Endodermal cell (in vitro differentiated cells): Measurements from ENCODE around the gene SLC7A14. TPM values are rescaled to one million over a fixed set of nuclear protein-coding genes. Genes with fewer than 3 reads are reported as not detected.
A peak's percentile ranks its signal among the peaks of the same experiment; 100 is the strongest.

Source experiments
- DNase-seq: peaks from one replicate; pipeline ENCODE4 v3.0.0-alpha.2; 2017
- H3K27ac ChIP-seq: 2 replicates; pipeline ENCODE4 v1.5.1; 2013; ENCODE audit warnings: mild to moderate bottlenecking, low read depth, low read length, moderate library complexity
- H3K27me3 ChIP-seq: 2 replicates; pipeline ENCODE4 v1.6.1; 2013; ENCODE audit warnings: mild to moderate bottlenecking, low read length, moderate library complexity; ENCODE audit not compliant: insufficient read depth, control insufficient read depth, poor library complexity, severe bottlenecking
- H3K36me3 ChIP-seq: 2 replicates; pipeline ENCODE4 v1.7.0; 2013; ENCODE audit warnings: mild to moderate bottlenecking, low read length, moderate library complexity; ENCODE audit not compliant: control insufficient read depth, insufficient read depth
- H3K4me1 ChIP-seq: one replicate; pipeline ENCODE4 v1.7.0; 2013; ENCODE audit warnings: low read length; ENCODE audit not compliant: control insufficient read depth, insufficient read depth
- H3K4me3 ChIP-seq: 2 replicates; pipeline ENCODE4 v1.5.1; 2013; ENCODE audit warnings: mild to moderate bottlenecking, low read length, moderate library complexity
- H3K9ac ChIP-seq: 2 replicates; pipeline ENCODE4 v1.6.1; 2013; ENCODE audit warnings: mild to moderate bottlenecking, low read length, moderate library complexity; ENCODE audit not compliant: poor library complexity, severe bottlenecking; ENCODE audit errors: extremely low read depth
- H3K9me3 ChIP-seq: 2 replicates; pipeline ENCODE4 v1.6.1; 2013; ENCODE audit warnings: mild to moderate bottlenecking, low read length, moderate library complexity; ENCODE audit not compliant: control insufficient read depth
- H3K27ac Mint-ChIP-seq: 2 replicates; pipeline ENCODE4 v1.8.0; 2020; ENCODE audit warnings: mixed read lengths
- H3K27me3 Mint-ChIP-seq: 2 replicates; pipeline ENCODE4 v1.8.0; 2021; ENCODE audit warnings: mild to moderate bottlenecking, mixed read lengths; ENCODE audit not compliant: insufficient read depth
- H3K36me3 Mint-ChIP-seq: 2 replicates; pipeline ENCODE4 v1.8.0; 2020; ENCODE audit warnings: low read depth, mixed read lengths
- H3K4me1 Mint-ChIP-seq: 2 replicates; pipeline ENCODE4 v1.8.0; 2020; ENCODE audit warnings: mixed read lengths
- H3K4me3 Mint-ChIP-seq: 2 replicates; pipeline ENCODE4 v1.8.0; 2020; ENCODE audit warnings: mild to moderate bottlenecking, moderate library complexity, mixed read lengths
- H3K9me3 Mint-ChIP-seq: 2 replicates; pipeline ENCODE4 v1.8.0; 2020; ENCODE audit warnings: mild to moderate bottlenecking, mixed read lengths
- WGBS, 2 experiments: methylation state at CpG; one replicate each; pipeline versions ENCODE4 v1.1.5 to v1.1.7; 2013; ENCODE audit warnings: missing lambda C conversion rate in 2 of 2, mixed read lengths in 1 of 2; ENCODE audit not compliant: insufficient coverage in 1 of 2, insufficient read length in 1 of 2; 5-methylcytosine and 5-hydroxymethylcytosine counted together
- long read RNA-seq, 4 experiments: library from polyadenylated mRNA in 2 of 4; library from RNA in 1 of 4; library from capped mRNA in 1 of 4; stranded (forward) in 3 of 4; unstranded in 1 of 4; transcript quantifications; one replicate each; pipeline ENCODE4 v2.0.0, GENCODE V29; 2020 to 2021; ENCODE audit warnings: inconsistent platforms in 1 of 4
- polyA plus RNA-seq, 2 experiments: library from polyadenylated mRNA; stranded (reverse); fragments of 50-300 nt; gene quantifications; one replicate each; pipeline ENCODE4 v1.2.3, GENCODE V29; 2013
- total RNA-seq, 2 donors: library from RNA; stranded (reverse); fragmentation: NEBNext Ultra II Directional in 1 of 2; extraction: Animal tissue kit (Norgen Biotek cat#: 25700) in 1 of 2; gene quantifications; 2 replicates in 1 of 2; 3 replicates in 1 of 2; pipeline ENCODE4 v1.2.1, GENCODE V29; 2021
- TF ChIP-seq, protein P1 (sequence below): fragments of 200-600 bp; sonication (generic); conservative IDR thresholded peaks from 2 replicates; pipeline ENCODE4 v1.5.0; 2021; ENCODE audit warnings: antibody characterized with exemption, mild to moderate bottlenecking

SLC7A14 gene
- under 1 TPM; 0.29 to 0.42 TPM for total RNA-seq
- polyA plus RNA-seq (2013, experiment 1 of 2), result 0.14 TPM
- 0.08 TPM for polyA plus RNA-seq (2013, experiment 2 of 2)
- long read RNA-seq, experiment 1, result 0 reads
- long read RNA-seq, experiment 2, result 0 reads
- long read RNA-seq, experiment 3, full-length matches to known transcripts, result 9 of 11 reads
- long read RNA-seq, experiment 3, partial matches to known transcripts, result 1 of 11 reads
- long read RNA-seq, experiment 3, other reads (novel, unspliced or antisense), result 1 of 11 reads
- long read RNA-seq, experiment 4, result 0 reads

DNA sequence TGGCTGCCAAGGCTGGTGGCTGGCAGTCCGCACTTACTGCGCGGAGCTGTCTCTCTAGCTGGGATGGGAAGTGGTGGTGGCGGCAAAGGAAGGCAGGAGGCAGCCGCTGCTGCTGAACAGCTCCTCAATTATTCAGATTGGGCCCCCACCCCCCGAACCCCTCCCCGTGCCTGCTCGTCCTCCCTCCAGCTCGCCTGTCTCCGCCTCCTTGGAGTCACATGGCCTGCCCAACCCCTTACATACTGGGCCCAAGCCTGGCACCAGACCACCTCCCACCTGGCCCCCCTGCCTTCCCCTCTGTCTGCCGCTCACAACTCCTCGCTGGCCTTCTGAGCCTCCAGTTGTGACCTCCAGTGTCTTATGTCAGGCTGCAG lies at the start of gene SLC7A14:
Gene SLC7A14 (minus strand): TSS at position 139 of the 374 bp plus-strand sequence. CDS start 59,139 bp downstream, outside the sequence.
- TF ChIP-seq, protein P1, sequence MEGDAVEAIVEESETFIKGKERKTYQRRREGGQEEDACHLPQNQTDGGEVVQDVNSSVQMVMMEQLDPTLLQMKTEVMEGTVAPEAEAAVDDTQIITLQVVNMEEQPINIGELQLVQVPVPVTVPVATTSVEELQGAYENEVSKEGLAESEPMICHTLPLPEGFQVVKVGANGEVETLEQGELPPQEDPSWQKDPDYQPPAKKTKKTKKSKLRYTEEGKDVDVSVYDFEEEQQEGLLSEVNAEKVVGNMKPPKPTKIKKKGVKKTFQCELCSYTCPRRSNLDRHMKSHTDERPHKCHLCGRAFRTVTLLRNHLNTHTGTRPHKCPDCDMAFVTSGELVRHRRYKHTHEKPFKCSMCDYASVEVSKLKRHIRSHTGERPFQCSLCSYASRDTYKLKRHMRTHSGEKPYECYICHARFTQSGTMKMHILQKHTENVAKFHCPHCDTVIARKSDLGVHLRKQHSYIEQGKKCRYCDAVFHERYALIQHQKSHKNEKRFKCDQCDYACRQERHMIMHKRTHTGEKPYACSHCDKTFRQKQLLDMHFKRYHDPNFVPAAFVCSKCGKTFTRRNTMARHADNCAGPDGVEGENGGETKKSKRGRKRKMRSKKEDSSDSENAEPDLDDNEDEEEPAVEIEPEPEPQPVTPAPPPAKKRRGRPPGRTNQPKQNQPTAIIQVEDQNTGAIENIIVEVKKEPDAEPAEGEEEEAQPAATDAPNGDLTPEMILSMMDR, result no peak
- peak; percentile 87 for DNase-seq
- Mint-ChIP-seq H3K36me3 (no peaks in the 10 kb centered on the region), H3K27ac (no peak within 1 kb of the TSS), H3K4me3 (peak within 1 kb of the TSS; percentile 58), H3K4me1 (peaks cover 26% of the 10 kb centered on the region), H3K27me3 (peaks cover 43% of the 10 kb centered on the region), H3K9me3 (no peaks in the 10 kb centered on the region)
- no peak within 1 kb of the TSS for H3K9ac ChIP-seq
- H3K4me1 ChIP-seq, result peaks cover 18% of the 10 kb centered on the region
- H3K9me3 ChIP-seq, result no peaks in the 10 kb centered on the region
- peak within 1 kb of the TSS; percentile 77 for H3K4me3 ChIP-seq
- no peak within 1 kb of the TSS for H3K27ac ChIP-seq
- H3K27me3 ChIP-seq, result peaks cover 62% of the 10 kb centered on the region
- no peaks in the 10 kb centered on the region for H3K36me3 ChIP-seq
- WGBS, 2 experiments, result 10 to 15% methylated on average over 2 to 12 of the region's 12 CpGs

DNA sequence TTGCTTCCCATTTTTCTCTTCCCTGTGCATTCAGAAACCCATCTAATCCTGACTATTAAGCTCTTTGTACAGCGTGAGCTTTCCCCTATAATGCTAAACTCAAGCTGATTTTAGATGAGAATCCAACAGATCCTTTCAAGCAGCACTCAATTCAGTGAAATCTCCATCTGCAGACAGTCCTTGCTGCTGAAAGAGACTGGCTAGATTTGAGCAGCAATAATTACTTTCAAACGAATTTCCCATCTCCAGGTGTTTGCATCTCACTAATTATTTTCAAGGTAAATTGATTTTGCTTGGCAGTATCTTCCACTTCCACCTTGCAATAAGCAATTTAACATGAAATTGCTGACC lies 49.5 kb upstream of the SLC7A14 start:
- H3K4me3 ChIP-seq, result no peak overlapping the region
- no peak for DNase-seq
- Mint-ChIP-seq H3K4me1 (peaks cover 7% of the 10 kb centered on the region), H3K27me3 (no peaks in the 10 kb centered on the region), H3K9me3 (no peaks in the 10 kb centered on the region), H3K36me3 (no peaks in the 10 kb centered on the region), H3K4me3 (no peak overlapping the region), H3K27ac (no peak overlapping the region)
- H3K9ac ChIP-seq, result no peak overlapping the region
- H3K9me3 ChIP-seq, result no peaks in the 10 kb centered on the region
- no peaks in the 10 kb centered on the region for H3K36me3 ChIP-seq
- TF ChIP-seq, protein P1, result no peak
- H3K27ac ChIP-seq, result no peak overlapping the region
- no peaks in the 10 kb centered on the region for H3K4me1 ChIP-seq
- H3K27me3 ChIP-seq, result no peaks in the 10 kb centered on the region
- 62 to 75% methylated on average over 2 of the region's 2 CpGs for WGBS, 2 experiments

DNA sequence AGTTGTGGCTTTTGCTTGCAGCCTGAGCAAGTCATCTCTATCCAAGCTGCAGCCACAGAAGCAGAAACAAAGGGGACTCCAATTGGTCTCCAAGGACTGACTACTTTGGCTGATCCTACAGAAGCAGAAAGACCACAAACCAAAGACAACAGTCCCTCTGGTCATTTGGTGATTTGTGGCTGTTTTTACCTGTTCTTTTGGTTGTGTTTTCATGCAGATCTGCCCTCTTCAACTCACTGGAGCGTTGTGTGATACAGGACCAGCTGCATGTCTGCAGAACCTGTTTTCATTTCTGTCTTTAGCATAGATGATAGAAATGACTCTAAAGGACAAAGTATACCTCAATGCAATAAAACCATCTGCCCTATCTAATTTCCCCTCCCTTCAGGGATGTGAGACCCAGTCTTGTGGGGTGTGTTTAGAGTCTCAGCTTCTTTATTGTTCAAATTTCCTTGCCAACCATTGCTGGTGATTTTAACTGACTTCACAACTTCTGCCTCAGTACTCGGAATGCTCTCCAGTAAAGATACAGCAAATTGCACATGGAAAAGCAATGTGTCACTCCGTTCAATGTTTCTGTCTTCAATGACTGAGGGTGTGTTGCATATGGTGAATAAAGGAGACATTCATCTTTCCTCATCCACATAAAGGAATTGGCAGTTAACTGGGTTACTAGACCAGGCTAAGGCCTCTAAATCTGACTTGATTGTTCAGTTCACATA lies 48.9 kb upstream of the SLC7A14 start:
- WGBS, 2 experiments, result 88 to 100% methylated on average over 2 to 3 of the region's 3 CpGs
- Mint-ChIP-seq H3K4me1 (peaks cover 7% of the 10 kb centered on the region), H3K4me3 (no peak overlapping the region), H3K9me3 (no peaks in the 10 kb centered on the region), H3K36me3 (no peaks in the 10 kb centered on the region), H3K27ac (no peak overlapping the region), H3K27me3 (no peaks in the 10 kb centered on the region)
- H3K4me3 ChIP-seq, result no peak overlapping the region
- TF ChIP-seq, protein P1, result no peak
- no peaks in the 10 kb centered on the region for H3K27me3 ChIP-seq
- H3K9ac ChIP-seq, result no peak overlapping the region
- no peak overlapping the region for H3K27ac ChIP-seq
- H3K36me3 ChIP-seq, result no peaks in the 10 kb centered on the region
- H3K9me3 ChIP-seq, result no peaks in the 10 kb centered on the region
- DNase-seq, result no peak
- no peaks in the 10 kb centered on the region for H3K4me1 ChIP-seq
